Activated CD8-positive, alpha-beta memory T cell treated with anti-CD3 and anti-CD28 coated beads, Interleukin-2, amount 50 U/mL, for 1 hour (primary cell): ENCODE results near the gene ACTG2.
A peak's percentile ranks its signal among the peaks of the same experiment; 100 is the strongest.

ENCODE experiments used
- DNase-seq: peaks from one replicate; pipeline ENCODE4 v3.0.0-alpha.2; 2020; ENCODE audit errors: extremely low read depth

The ACTG2 gene

DNA sequence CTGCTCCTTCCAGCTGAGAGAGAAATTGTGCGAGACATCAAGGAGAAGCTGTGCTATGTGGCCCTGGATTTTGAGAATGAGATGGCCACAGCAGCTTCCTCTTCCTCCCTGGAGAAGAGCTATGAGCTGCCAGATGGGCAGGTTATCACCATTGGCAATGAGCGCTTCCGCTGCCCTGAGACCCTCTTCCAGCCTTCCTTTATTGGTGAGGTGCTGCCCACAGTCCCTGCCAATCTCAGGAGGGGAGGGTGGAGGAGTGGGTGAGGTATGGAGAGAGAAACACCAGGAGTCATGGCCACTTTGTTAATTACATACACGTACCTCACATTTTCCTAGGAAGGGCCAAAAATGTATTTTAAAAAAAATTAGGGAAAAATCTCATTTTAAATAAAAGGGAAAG, 21.9 kb downstream of the ACTG2 start:
- no peak for DNase-seq

DNA sequence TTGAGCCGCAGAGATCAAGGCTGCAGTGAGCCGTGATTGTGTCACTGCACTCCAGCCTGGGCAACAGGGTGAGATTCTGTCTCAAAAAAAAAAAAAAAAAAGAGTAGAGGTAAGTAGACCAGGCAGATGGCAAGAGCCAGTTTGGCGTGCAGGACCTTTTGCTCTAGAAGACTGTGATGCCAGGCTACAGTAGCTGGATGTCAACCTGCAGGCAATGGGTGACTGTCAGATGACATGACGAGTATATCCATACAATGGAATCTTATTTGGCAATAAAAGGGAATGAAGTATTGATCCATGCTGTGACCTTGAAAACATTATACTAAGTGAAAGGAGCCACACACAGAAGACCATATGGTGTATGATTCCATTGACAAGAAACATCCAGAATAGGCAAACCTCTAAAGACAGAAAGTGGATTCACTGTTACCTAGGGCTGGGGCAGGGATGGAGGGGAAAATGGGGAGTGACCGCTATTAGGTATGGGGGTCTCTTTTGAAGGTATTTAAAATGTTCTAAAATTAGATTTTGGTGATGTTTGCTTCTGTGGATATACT, 22.7 kb downstream of the ACTG2 start:
- DNase-seq = no peak

DNA sequence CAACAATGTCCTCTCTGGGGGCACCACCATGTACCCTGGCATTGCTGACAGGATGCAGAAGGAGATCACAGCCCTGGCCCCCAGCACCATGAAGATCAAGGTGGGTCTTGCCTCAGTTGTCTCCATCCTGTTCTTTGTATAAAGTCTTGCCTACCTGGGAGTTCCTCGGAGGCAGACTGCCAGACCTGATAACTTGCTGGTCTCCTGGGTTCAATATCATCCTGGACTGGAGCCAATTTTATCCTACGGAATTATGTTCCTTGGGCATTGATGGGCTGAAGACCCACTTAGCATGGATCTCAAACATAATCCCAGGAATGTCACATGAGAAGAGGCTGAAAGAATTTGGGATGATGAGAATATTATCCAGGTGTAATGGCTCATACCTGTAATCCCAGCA, 23.9 kb downstream of the ACTG2 start:
- no peak for DNase-seq

DNA sequence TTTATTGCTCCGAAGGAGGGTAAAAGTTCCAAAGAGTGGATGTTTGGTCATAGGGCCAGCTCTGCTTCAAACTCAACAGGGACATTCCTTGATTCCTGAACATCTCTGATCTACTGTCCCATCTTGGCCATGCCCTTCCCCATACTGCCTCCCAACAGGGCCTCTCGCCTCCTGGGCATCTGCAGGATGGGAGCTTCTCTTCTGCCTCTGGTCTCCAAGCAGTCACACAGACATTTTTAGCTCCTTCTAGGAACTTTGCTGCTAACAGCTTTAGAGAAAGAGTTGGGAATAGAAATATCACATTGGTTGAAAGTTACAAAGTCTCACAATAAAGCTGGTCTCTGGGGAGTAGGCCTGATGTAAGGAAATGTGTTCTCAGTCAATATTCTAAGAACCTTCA, 24.5 kb downstream of the ACTG2 start:
- DNase-seq = no peak

DNA sequence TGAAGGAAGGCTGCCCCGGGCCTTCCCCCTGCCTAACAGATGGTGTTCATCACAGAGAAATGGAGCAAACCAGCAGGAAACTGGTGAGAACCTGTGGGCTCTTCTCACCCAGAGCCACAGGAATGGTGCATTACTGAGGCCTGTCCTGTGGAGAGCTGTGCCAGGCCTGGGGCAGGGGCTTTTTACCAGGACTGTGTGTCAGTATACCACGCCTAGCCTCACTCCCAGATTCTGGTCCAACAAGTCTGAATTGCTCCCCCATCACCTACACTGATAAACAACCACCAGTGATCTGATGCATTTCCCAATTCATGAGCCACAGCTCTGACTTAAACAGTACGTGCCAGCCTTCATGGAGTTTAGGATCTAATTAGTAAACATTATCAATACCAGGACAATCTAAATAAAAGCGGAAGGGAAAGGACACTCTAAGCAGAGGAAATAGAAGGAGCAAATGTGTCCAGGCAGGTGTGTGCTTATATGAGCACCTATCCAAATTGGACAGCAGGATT, 24.9 kb downstream of the ACTG2 start:
- DNase-seq = no peak

DNA sequence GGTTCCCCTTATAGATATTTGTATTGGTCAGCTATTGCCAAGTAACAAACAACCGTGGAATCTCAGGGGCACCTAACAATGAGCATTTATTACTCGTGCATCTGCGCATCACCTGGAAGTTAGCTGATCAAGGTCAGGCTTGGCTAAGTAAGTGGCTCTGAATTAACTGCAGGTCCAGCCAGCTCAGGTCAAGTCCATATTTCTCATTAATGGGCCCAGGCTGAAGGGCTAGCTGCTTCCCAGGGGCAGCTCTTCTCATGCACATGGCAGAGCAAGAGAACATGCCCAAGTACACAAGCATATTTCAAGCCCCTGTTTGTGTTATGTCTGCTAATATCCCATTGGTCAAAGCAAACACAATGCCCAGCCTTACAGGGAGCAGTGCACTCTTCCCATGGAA, 26.0 kb downstream of the ACTG2 start:
- DNase-seq = no peak

DNA sequence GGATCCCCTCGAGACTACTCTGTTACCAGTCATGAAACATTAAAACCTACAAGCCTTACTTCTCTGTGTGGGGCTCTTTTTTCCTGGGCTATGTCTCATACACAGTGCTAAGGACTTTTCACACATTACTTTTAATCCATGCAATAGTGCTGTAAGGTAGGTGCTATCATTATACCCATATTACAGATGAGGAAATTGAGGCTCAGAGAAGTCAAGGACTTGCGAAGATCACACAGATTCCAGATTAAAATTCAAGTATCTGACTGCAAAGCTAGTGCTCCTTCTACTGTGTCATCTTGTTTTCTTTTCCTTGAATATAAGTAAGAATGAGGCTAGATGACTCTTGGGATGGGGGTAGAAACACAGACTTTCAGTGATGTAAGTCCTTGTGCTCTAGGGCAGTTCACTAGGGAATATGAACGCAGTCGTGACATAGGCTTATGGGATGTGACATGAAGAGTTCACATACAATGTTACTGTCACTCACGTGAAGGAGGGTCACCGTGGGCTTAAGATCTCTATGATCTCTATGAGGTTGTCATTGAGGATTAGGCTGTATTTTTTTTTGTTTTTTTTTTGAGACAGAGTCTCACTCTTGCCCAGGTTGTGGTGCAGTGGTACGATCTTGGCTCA, 26.9 kb downstream of the ACTG2 start:
- no peak for DNase-seq

DNA sequence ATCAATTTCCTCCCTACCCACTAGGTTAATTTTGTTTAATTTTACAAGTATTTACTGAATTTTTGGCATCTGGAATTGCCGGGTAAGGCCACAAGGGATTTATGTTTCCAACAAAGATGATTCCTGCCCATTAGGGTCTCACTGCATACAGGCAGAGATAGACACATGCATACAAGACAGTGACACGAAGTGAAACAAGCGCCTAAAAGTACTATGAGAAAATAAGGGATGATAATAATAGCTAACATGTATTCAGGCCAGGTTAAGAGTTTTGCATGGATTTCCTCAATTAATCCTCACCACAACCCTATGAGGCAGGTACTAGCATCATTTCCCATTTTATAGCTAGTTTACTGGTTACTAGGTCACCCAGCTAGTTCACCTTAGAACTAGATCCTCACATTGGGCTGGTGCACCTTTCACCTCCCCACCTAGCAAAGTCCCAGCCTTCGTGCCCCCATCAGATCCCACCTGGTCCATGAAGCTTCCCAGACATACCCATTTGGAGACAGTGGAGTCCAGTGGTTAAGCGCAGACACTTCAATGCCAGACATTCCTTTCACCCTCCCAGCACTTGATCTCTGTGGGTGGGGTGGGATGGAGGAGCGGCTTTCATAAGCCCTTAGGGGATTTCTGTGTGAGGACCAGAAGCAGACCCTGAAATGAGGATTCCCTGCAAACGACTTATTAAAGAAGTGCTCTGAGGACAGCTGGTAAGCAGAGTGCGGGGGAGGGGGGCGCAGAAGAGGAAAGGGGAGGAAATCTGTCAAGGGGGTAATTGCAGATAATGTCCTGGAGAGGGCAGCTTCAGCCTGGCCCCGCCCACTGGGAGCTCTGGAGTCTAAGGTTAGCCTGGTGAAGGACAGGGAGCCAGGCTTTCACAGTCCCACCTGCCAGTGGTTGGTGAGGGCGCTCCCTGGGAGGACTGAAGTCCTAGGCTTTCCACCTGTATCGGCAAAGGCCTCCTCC, 28.1 kb downstream of the ACTG2 start:
- DNase-seq = no peak

DNA sequence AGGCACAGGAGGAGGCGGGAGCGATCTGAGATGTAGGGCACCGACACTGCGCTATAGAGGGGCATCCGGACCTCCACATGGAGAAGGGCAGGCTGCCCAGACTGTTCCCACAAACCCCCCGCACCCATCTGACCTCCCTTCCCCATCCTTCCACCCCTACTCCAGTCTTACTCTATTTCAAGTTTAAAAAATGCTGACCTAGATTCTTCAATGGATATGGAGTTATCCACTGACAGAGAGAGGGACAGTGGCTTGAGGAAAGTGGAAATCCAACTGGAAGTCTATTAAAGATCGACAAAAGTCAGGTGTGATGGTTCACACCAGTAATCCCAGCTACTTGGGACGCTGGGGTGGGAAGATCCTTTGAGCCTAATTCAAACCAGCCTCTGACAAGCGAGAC, 28.8 kb downstream of the ACTG2 start:
- DNase-seq = no peak

DNA sequence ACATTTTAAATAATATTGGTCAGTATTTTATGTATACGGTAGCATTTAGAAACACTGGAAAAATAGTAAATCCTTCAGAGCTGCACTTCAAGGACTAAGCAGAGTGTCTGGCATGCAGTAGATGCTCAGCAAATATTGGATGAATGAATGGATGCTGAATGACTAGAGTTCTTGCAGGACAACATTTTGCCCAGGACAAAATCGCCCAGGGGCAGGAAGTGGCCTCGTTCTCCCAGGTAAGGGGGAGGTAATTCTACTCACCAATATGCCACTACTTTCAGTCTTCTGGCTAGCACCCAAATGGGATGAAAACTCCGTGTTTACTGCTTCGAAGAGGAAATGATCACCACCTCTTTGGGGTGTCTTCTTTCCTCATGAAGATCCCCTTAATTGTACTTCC, 29.9 kb downstream of the ACTG2 start:
- no peak for DNase-seq

DNA sequence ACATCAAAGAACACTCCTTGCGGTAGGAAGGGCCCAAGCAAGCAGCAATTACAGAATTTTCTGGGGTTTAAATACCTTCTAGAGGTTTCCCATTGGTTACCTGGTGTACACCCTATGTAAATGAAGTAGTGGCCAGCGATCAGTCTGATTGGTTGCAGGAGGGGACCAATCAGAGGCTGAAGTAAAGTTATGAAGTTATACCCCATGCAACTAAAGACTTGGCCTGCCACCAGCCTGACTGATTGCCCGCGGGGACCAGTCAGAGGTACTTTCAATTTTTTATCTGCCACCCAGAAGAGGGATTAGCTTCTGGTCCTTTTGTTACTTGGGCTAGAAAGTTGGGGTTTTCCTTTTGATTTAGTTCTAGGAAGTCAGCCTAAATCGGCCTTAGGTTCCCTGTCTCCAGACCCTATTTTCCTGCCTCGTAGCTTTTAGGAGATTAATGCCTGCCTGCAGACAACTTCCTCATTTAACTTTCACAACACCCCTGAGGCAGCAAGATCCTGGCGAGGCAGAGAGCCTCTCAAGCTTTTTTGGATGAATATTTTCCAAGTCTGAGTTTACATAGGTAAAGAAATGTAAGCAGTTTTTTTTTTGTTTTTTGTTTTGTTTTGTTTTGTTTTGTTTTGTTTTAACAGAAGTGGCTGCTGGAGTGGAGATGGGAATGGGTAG, 32.4 kb downstream of the ACTG2 start:
- DNase-seq = no peak

DNA sequence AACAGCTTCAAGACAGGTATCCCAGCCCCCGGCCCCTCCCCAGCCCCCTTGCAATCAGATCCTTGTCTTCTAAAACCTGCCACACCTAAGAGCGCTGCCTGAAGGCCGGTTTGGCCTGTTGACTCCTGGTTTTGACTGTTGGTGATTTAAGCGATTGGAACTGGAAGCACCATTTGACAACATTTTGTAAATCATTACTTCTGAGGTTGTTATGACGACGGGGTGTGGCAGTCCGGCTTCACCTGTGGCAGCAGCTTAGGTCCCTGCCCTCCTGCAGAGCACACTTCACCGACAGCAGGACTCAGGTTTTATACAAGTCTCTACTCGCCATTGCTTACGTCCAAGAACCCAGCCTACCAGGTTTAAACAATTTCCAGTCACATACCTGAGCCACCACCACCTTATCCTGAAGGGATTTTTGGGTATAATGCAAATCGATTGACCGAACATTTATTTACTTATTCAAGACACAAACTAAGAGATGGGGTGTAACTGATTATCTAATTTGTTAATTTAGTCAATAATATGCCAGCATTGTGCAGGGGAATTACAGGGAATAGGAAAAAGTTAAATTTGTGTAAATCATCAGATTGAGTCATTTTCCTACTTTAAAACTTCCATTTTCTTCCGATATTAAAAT, 33.2 kb downstream of the ACTG2 start:
- no peak for DNase-seq

DNA sequence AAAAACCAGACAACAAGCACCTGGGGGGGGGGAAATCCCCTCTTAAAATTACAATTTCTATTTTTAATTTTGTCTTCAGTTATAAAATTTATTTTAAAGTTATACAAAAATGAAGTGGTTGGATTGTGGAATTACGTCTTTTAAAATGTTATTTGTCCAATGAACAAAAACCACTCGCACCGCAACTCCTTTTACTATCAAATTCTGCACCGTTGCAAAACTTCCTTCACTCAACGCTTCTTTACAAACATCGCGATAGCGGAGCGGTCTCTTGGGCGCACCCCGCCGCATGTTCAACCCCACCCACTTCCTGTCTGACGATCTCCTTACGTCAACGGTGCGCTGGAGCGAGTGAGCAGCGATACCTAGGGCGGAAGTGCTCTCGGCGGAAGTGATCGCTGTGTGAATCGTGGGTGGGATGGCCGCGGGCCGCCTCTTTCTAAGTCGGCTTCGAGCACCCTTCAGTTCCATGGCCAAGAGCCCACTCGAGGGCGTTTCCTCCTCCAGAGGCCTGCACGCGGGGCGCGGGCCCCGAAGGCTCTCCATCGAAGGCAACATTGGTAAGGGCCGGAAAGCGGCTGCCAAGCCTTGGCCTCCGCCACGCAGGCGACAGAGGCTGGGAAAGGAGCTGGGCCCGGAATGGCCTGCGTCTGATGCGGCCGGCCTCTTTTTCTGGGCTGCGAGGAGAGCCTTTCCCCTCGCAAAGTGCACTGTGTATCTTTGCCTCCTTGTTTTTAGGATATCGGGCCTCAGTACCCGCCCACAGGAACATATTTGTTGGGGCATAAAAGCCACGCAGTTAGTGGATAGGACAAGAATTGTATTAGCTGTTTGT, 33.9 kb downstream of the ACTG2 start, which contains the start of gene DGUOK:
Gene DGUOK (plus strand): TSS at position 388 of the 835 bp plus-strand sequence. CDS start 31 bp downstream, at position 419.
- peak; percentile 95 for DNase-seq

DNA sequence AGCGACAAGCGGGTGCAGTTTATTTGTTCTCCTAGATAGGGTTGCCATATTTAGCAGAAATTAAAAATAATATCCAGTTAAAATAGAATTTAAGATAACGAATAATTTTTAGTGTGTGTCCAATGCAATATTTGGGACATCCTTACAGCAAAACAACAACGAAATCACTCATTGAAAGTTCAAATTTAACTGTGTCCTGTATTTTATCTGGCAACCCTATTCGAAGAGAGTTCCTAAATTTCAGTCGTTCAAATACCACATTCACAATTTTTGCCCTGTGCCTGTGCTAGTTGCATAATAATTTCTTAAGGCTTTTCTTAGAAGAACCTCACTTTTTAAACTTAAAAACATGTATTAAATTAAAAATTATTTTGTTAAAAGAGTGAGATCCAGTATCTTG, 34.5 kb downstream of the ACTG2 start:
- DNase-seq = no peak

DNA sequence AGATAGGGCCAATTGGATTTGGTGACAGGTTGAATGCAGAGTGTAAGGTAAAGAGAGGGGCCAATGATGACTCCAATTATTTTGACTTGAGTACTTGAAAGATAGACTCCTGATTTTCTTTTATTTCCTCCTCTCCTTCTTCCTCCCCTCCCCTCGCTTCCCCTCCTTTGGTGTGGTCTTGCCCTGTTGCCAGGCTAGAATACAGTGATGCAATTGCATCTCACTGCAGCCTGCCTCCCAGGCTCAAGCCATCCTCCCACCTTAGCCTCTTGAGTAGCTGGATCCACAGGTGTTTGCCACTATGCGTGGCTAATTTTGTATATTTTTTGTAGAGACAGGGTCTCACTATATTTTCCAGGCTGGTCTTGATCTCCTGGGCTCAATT, 36.1 kb downstream of the ACTG2 start:
- no peak for DNase-seq

DNA sequence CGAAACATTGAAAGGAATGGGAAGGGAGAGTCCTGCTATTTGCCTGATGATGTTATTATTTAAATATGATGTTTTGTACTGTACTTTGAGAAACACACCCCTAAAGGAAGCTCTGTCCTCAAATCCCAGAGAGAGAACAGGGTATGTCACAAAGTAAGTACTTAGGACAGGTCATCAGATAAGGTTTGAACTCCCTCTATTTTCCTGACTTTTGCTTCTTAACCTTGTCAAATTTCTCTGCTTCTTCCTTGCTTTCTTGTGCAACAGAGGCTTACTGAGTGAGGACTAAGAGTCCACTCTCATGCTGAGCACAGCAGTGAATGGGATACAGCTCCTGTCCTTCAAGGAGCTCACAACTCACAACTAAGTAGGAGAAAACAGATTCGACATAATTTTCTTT, 37.6 kb downstream of the ACTG2 start:
- DNase-seq = no peak

DNA sequence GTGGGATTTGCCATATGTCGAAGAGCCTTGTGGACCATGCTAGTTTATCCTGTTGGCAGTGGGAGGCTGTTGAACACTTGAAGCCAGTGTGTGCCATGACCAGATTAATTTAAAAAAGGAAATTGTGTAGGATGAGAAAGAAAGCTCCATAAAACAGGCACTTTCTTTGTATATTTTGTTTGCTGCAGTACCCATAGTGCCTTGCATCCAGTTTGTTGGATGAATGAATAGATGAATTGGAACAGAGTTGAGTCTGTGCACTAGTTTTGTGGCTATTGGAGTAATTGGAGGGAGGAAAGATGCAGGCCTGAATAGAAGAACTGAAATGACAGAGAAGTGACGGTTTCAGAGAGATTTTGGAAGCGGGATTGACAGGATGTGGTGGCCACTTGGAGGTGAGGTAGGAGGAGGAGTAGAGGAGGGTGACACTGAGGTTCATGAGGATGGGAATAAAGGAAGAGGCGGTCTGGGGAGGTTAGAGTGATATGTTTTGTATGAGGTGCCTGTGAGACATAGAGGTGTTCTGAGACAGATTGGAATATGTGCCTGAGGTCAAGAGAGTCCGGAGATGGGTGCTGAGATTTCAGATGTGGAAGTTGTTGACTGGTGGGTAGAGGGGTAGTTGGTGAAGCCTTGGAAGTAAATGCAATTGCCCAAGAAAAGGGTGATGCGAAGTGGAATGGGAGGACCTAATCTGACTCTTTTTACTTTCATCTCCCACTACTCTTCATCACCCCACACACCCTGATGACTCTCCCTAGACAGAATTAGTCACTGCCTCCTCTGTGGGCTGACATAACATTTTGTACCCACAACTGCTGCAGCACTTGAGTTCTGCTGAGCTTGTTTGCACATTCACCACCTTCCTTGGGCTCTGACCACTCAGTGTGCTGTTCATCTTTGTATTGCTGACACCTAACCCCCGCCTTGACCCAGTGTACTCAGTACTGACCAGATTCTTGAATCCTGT, 39.0 kb downstream of the ACTG2 start:
- no peak for DNase-seq

DNA sequence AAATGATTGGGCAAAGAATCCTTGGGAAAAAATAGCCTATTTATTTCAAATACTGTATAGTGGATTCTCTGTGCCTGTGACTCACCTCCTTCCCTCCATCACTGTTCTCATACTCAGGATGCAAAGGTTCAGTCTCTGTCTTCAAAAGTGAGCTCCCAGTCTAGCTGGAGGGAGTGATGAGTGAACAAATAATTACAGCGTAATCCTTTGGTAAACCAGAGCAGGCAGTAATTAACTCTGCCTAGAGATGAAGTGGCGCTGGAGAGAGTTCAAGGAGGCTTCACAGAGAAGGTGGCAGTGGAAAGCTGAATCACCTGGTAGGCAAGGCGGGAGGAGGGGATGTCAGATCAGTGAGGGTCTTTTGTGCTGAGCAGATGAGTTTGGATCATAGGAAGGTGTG, 40.4 kb downstream of the ACTG2 start:
- DNase-seq = no peak

DNA sequence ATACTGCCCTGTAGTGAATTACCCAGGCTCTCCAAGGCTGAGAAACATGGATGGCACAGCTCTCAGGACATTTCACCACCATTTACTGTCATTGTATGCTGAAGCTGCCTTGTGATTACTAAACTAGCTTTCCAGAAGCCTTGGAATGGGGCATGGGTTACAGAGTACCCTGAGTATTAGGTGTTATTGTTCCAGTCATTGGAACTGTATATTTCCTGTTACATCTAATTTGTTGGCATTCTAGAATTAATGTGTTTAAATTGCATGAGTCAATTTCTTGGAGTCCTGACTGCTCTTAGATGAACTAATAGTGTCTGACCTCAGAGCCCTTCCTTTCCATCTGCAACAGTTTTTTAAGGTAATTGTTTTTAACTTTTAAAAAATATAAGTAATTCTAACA, 42.8 kb downstream of the ACTG2 start:
- no peak for DNase-seq
